Measurements from ENCODE around the gene ARMCX4.
"Not testable (repeated sequence)": the region's sequence is repeated elsewhere in the genome, so short reads cannot be mapped to it uniquely, and the experiment has no call there.

Gene ARMCX4

DNA sequence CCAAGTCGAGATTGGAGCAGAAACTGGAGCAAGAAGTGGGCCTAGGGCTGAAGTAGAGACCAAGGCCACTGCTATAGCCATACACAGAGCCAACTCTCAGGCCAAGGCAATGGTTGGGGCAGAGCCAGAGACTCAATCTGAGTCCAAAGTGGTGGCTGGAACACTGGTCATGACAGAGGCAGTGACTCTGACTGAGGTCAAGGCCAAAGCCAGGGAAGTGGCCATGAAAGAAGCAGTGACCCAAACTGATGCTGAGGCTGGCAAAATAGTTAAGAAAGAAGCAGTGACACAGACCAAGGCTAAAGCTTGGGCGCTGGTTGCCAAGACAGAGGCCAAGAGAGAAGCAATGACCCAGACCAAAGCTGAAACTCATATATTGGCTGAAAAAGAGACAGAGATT lies 3.5 kb downstream of the ARMCX4 start:
- no peak overlapping the region for H4K91ac ChIP-seq (ENCODE audit: low read depth, low read length)
- no peaks in the 10 kb centered on the region for H3K27me3 ChIP-seq (ENCODE audit: insufficient read depth, low read length)
- DNase-seq: no peak
- peaks cover 0 to 5% of the 10 kb centered on the region in 2 experiments for H3K4me1 ChIP-seq (ENCODE audit: control insufficient read depth in 1 of 2, insufficient read depth in 2 of 2, low read length in 2 of 2)
- no CpG with 5 or more reads among the region's 2 CpGs for WGBS (ENCODE audit: extremely low coverage, insufficient coverage, insufficient read length)
- H3K79me1 ChIP-seq (ENCODE audit: low read length): no peaks in the 10 kb centered on the region
- H3K14ac ChIP-seq (ENCODE audit: low read length): no peak overlapping the region
- H3K36me3 ChIP-seq (ENCODE audit: control insufficient read depth in 1 of 2, insufficient read depth in 2 of 2, low read length in 2 of 2): peaks cover 0 to 12% of the 10 kb centered on the region in 2 experiments
- H4K12ac ChIP-seq (ENCODE audit: low read depth, low read length): no peak overlapping the region
- no peak overlapping the region for H3K9ac ChIP-seq (ENCODE audit: low read length)
- no peak overlapping the region for H2BK120ac ChIP-seq (ENCODE audit: insufficient read depth, low read length, poor library complexity)
- H3K4ac ChIP-seq (ENCODE audit: low read depth, low read length): no peak overlapping the region
- no peak overlapping the region for H4K8ac ChIP-seq (ENCODE audit: low read depth, low read length)
- H2BK5ac ChIP-seq (ENCODE audit: low read depth, low read length, poor library complexity): no peak overlapping the region
- no peak overlapping the region for H3K4me3 ChIP-seq (ENCODE audit: low read depth, low read length)
- no peaks in the 10 kb centered on the region for H3K9me3 ChIP-seq (ENCODE audit: insufficient read depth, low read depth, low read length)
- no peak overlapping the region for H3K23ac ChIP-seq (ENCODE audit: low read length)
- no peak overlapping the region for H2BK12ac ChIP-seq (ENCODE audit: low read length)
- H2AK5ac ChIP-seq (ENCODE audit: low read length): no peak overlapping the region
- H3K4me2 ChIP-seq (ENCODE audit: low read length): no peak overlapping the region
- no peak overlapping the region for H3K27ac ChIP-seq (ENCODE audit: low read depth, low read length)
- H3K79me2 ChIP-seq (ENCODE audit: control insufficient read depth, insufficient read depth, low read length, poor library complexity): no peaks in the 10 kb centered on the region
- no peak overlapping the region for H2AFZ ChIP-seq (ENCODE audit: insufficient read depth, low read length, poor library complexity)
- H3K18ac ChIP-seq (ENCODE audit: low read length): no peak overlapping the region

DNA sequence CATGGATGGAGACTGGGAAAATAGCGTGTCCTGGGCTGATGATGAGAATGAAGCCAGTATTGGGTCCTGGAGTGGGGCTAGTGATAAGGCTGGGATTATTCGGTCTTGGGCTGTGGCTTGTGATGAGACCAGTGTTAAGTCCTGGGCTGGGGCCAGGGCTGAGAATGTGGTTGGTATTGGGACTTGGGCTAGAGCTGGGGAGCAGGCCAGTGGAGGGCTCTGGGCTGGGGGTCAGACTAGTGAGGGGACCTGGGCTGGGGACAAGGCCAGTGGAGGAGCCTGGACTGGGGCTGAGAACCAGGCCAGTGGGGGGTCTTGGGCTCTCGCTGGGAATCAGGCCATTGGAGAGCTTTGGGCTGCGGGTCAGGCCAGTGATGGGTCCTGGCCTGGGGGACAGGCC lies 6.7 kb downstream of the ARMCX4 start:
- Histone ChIP-seq H3K4me3 (ENCODE audit: low read depth, low read length) (no peak overlapping the region), H2BK12ac (ENCODE audit: low read length) (no peak overlapping the region), H3K14ac (ENCODE audit: low read length) (no peak overlapping the region), H2AFZ (ENCODE audit: insufficient read depth, low read length, poor library complexity) (no peak overlapping the region), H3K18ac (ENCODE audit: low read length) (no peak overlapping the region), H4K8ac (ENCODE audit: low read depth, low read length) (no peak overlapping the region), H3K4me1 (ENCODE audit: control insufficient read depth in 1 of 2, insufficient read depth in 2 of 2, low read length in 2 of 2) (no peaks in the 10 kb centered on the region), H3K36me3 (ENCODE audit: control insufficient read depth in 1 of 2, insufficient read depth in 2 of 2, low read length in 2 of 2) (peaks cover 0 to 12% of the 10 kb centered on the region in 2 experiments), H3K27ac (ENCODE audit: low read depth, low read length) (no peak overlapping the region), H4K12ac (ENCODE audit: low read depth, low read length) (no peak overlapping the region), H3K4me2 (ENCODE audit: low read length) (no peak overlapping the region), H3K23ac (ENCODE audit: low read length) (no peak overlapping the region), H3K9ac (ENCODE audit: low read length) (no peak overlapping the region), H3K27me3 (ENCODE audit: insufficient read depth, low read length) (no peaks in the 10 kb centered on the region), H3K4ac (ENCODE audit: low read depth, low read length) (no peak overlapping the region), H2BK120ac (ENCODE audit: insufficient read depth, low read length, poor library complexity) (no peak overlapping the region), H3K9me3 (ENCODE audit: insufficient read depth, low read depth, low read length) (no peaks in the 10 kb centered on the region), H4K91ac (ENCODE audit: low read depth, low read length) (no peak overlapping the region), H3K79me1 (ENCODE audit: low read length) (no peaks in the 10 kb centered on the region), H3K79me2 (ENCODE audit: control insufficient read depth, insufficient read depth, low read length, poor library complexity) (no peaks in the 10 kb centered on the region), H2BK5ac (ENCODE audit: low read depth, low read length, poor library complexity) (no peak overlapping the region), H2AK5ac (ENCODE audit: low read length) (no peak overlapping the region)
- DNase-seq: no peak
- WGBS (ENCODE audit: extremely low coverage, insufficient coverage, insufficient read length): no CpG with 5 or more reads among the region's 4 CpGs

DNA sequence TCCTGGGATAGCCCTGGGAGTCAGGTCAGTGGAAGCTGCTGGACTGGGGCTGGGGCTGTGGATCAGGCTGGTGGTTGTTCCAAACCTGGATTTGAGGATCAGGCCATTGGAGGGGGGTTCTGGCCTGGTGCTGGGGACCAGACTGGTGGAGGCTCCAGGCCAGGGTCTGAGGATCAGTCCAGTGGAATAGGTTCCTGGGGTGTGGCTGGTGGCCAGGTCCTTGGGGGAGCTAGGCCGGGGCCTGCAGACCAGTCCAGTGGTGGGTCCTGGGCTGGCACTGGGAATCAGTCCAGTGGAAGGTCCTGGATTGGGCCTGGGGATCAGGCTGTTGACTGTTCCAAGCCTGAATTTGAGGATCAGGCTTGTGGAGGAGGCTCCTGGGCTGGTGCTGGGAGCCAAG lies 8.0 kb downstream of the ARMCX4 start:
- Histone ChIP-seq H3K27me3 (ENCODE audit: insufficient read depth, low read length) (no peaks in the 10 kb centered on the region), H3K27ac (ENCODE audit: low read depth, low read length) (no peak overlapping the region), H2BK5ac (ENCODE audit: low read depth, low read length, poor library complexity) (no peak overlapping the region), H3K4me1 (ENCODE audit: control insufficient read depth in 1 of 2, insufficient read depth in 2 of 2, low read length in 2 of 2) (no peaks in the 10 kb centered on the region), H3K36me3 (ENCODE audit: control insufficient read depth in 1 of 2, insufficient read depth in 2 of 2, low read length in 2 of 2) (peaks cover 0 to 8% of the 10 kb centered on the region in 2 experiments), H2AFZ (ENCODE audit: insufficient read depth, low read length, poor library complexity) (no peak overlapping the region), H3K4ac (ENCODE audit: low read depth, low read length) (no peak overlapping the region), H2BK120ac (ENCODE audit: insufficient read depth, low read length, poor library complexity) (no peak overlapping the region), H3K79me1 (ENCODE audit: low read length) (no peaks in the 10 kb centered on the region), H3K23ac (ENCODE audit: low read length) (no peak overlapping the region), H3K9ac (ENCODE audit: low read length) (no peak overlapping the region), H4K12ac (ENCODE audit: low read depth, low read length) (no peak overlapping the region), H4K91ac (ENCODE audit: low read depth, low read length) (no peak overlapping the region), H2AK5ac (ENCODE audit: low read length) (no peak overlapping the region), H3K4me2 (ENCODE audit: low read length) (no peak overlapping the region), H3K4me3 (ENCODE audit: low read depth, low read length) (no peak overlapping the region), H4K8ac (ENCODE audit: low read depth, low read length) (no peak overlapping the region), H3K9me3 (ENCODE audit: insufficient read depth, low read depth, low read length) (no peaks in the 10 kb centered on the region), H2BK12ac (ENCODE audit: low read length) (no peak overlapping the region), H3K14ac (ENCODE audit: low read length) (no peak overlapping the region), H3K79me2 (ENCODE audit: control insufficient read depth, insufficient read depth, low read length, poor library complexity) (no peaks in the 10 kb centered on the region), H3K18ac (ENCODE audit: low read length) (no peak overlapping the region)
- WGBS (ENCODE audit: extremely low coverage, insufficient coverage, insufficient read length): no CpG with 5 or more reads among the region's 1 CpG
- DNase-seq: no peak

DNA sequence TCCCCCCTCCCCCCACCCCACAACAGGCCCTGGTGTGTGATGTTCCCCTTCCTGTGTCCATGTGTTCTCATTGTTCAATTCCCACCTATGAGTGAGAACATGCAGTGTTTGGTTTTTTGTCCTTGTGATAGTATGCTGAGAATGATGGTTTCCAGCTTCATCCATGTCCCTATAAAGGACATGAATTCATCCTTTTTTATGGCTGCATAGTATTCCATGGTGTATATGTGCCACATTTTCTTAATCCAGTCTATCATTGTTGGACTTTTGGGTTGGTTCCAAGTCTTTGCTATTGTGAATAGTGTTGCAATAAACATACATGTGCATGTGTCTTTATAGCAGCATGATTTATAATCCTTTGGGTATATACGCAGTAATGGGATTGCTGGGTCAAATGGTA lies 17.7 kb downstream of the ARMCX4 start:
- H3K9me3 ChIP-seq (ENCODE audit: insufficient read depth, low read depth, low read length); H2BK120ac ChIP-seq (ENCODE audit: insufficient read depth, low read length, poor library complexity); H4K12ac ChIP-seq (ENCODE audit: low read depth, low read length); H2BK12ac ChIP-seq (ENCODE audit: low read length); H3K18ac ChIP-seq (ENCODE audit: low read length); H3K4me1 ChIP-seq (ENCODE audit: control insufficient read depth in 1 of 2, insufficient read depth in 2 of 2, low read length in 2 of 2); H3K4me2 ChIP-seq (ENCODE audit: low read length); H4K8ac ChIP-seq (ENCODE audit: low read depth, low read length); H3K27ac ChIP-seq (ENCODE audit: low read depth, low read length); H3K4me3 ChIP-seq (ENCODE audit: low read depth, low read length); H3K36me3 ChIP-seq (ENCODE audit: control insufficient read depth in 1 of 2, insufficient read depth in 2 of 2, low read length in 2 of 2); H3K27me3 ChIP-seq (ENCODE audit: insufficient read depth, low read length); H3K9ac ChIP-seq (ENCODE audit: low read length); H3K4ac ChIP-seq (ENCODE audit: low read depth, low read length); H2BK5ac ChIP-seq (ENCODE audit: low read depth, low read length, poor library complexity); H4K91ac ChIP-seq (ENCODE audit: low read depth, low read length); DNase-seq; H3K14ac ChIP-seq (ENCODE audit: low read length); H2AFZ ChIP-seq (ENCODE audit: insufficient read depth, low read length, poor library complexity); H2AK5ac ChIP-seq (ENCODE audit: low read length); H3K23ac ChIP-seq (ENCODE audit: low read length); H3K79me2 ChIP-seq (ENCODE audit: control insufficient read depth, insufficient read depth, low read length, poor library complexity); H3K79me1 ChIP-seq (ENCODE audit: low read length): not testable (repeated sequence)
- WGBS (ENCODE audit: extremely low coverage, insufficient coverage, insufficient read length): no CpG with 5 or more reads among the region's 1 CpG
